Osteoblast (primary cell): Measurements from ENCODE around the gene MARCHF4. TPM values are rescaled to one million over a fixed set of nuclear protein-coding genes. Genes with fewer than 3 reads are reported as not detected.

ENCODE experiments used
- DNase-seq: peaks from one replicate; pipeline ENCODE4 v3.0.0; 2011; ENCODE audit warnings: low spot score, mixed read lengths; ENCODE audit not compliant: insufficient read length; ENCODE audit errors: missing footprints
- H2AFZ ChIP-seq: 2 replicates; pipeline ENCODE4 v1.6.0; 2011; ENCODE audit warnings: mild to moderate bottlenecking, low read length
- H3K27ac ChIP-seq: 2 replicates; pipeline ENCODE4 v1.5.1; 2011; ENCODE audit warnings: mild to moderate bottlenecking, low read depth, low read length, moderate library complexity
- H3K27me3 ChIP-seq: 2 replicates; pipeline ENCODE4 v1.6.0; 2012; ENCODE audit warnings: mild to moderate bottlenecking, control low read depth, inconsistent platforms, low read length, moderate library complexity; ENCODE audit not compliant: insufficient read depth
- H3K36me3 ChIP-seq: 2 replicates; pipeline ENCODE4 v1.5.1; 2011; ENCODE audit warnings: mild to moderate bottlenecking, low read length, control low read depth, moderate library complexity; ENCODE audit not compliant: insufficient read depth
- H3K4me1 ChIP-seq: 2 replicates; pipeline ENCODE4 v1.5.1; 2011; ENCODE audit warnings: mild to moderate bottlenecking, low read length, control low read depth, moderate library complexity; ENCODE audit not compliant: insufficient read depth
- H3K4me2 ChIP-seq: 2 replicates; pipeline ENCODE4 v1.6.0; 2011; ENCODE audit warnings: mild to moderate bottlenecking, low read length; ENCODE audit not compliant: insufficient read depth
- H3K4me3 ChIP-seq: fragments of 200-600 bp; sonication (generic); 3 replicates; pipeline ENCODE4 v1.5.1; 2012; ENCODE audit warnings: mild to moderate bottlenecking, low read length, inconsistent platforms; ENCODE audit not compliant: insufficient read depth
- H3K79me2 ChIP-seq: 2 replicates; pipeline ENCODE4 v1.6.0; 2012; ENCODE audit warnings: mild to moderate bottlenecking, low read length, control low read depth, inconsistent platforms; ENCODE audit not compliant: insufficient read depth
- H3K9me3 ChIP-seq: 2 replicates; pipeline ENCODE4 v1.5.1; 2011; ENCODE audit warnings: low read depth, low read length, control low read depth
- H4K20me1 ChIP-seq: 2 replicates; pipeline ENCODE4 v1.6.0; 2012; ENCODE audit warnings: mild to moderate bottlenecking, low read length, control low read depth; ENCODE audit not compliant: insufficient read depth
- CTCF ChIP-seq: IDR thresholded peaks from 2 replicates; pipeline ENCODE4 v1.5.1; 2011; ENCODE audit warnings: mild to moderate bottlenecking, low read depth, low read length, moderate library complexity; ENCODE audit errors: extremely low read depth
- small RNA-seq: library from RNA; depleted of rRNA; stranded (forward); fragments of <200 nt; gene quantifications from one replicate; pipeline ENCODE3, GENCODE V24; 2012
- total RNA-seq: library from RNA; depleted of rRNA; stranded (reverse); fragments of >200 nt; gene quantifications from 2 replicates; pipeline ENCODE4 v1.2.3, GENCODE V29; 2012

The MARCHF4 gene
- total RNA-seq, 1 donor: 0.72 TPM

- H3K27me3 ChIP-seq: no peaks in the 10 kb centered on the region
- H4K20me1 ChIP-seq: no peaks in the 10 kb centered on the region
- no peaks in the 10 kb centered on the region for H3K36me3 ChIP-seq
- H3K79me2 ChIP-seq: peaks cover 3% of the 10 kb centered on the region
- H3K4me1 ChIP-seq: peaks cover 5% of the 10 kb centered on the region
- no peak for DNase-seq
- no peak overlapping the region for H3K4me3 ChIP-seq
- H3K4me2 ChIP-seq: no peak overlapping the region
- H2AFZ ChIP-seq: no peak overlapping the region
- no peaks in the 10 kb centered on the region for H3K9me3 ChIP-seq
- no peak for TF ChIP-seq CTCF
- no peak overlapping the region for H3K27ac ChIP-seq
Measured at GRCh38 chr2:216335252-216335651, 37.0 kb downstream of the MARCHF4 start.

- Histone ChIP-seq H3K4me1 (no peaks in the 10 kb centered on the region), H2AFZ (no peak overlapping the region), H3K79me2 (peaks cover 4% of the 10 kb centered on the region), H4K20me1 (no peaks in the 10 kb centered on the region), H3K36me3 (no peaks in the 10 kb centered on the region), H3K27ac (no peak overlapping the region), H3K9me3 (no peaks in the 10 kb centered on the region), H3K27me3 (no peaks in the 10 kb centered on the region), H3K4me3 (no peak overlapping the region), H3K4me2 (no peak overlapping the region)
- peak; percentile 55 for TF ChIP-seq CTCF
- DNase-seq: no peak
Measured at GRCh38 chr2:216328347-216328746, 43.9 kb downstream of the MARCHF4 start.

GRCh38 chr2:216327447-216327935, 44.8 kb downstream of the MARCHF4 start:
- Histone ChIP-seq H3K27me3 (no peaks in the 10 kb centered on the region), H4K20me1 (no peaks in the 10 kb centered on the region), H2AFZ (no peak overlapping the region), H3K4me1 (no peaks in the 10 kb centered on the region), H3K4me3 (no peak overlapping the region), H3K27ac (no peak overlapping the region), H3K9me3 (no peaks in the 10 kb centered on the region), H3K79me2 (peaks cover 4% of the 10 kb centered on the region), H3K4me2 (no peak overlapping the region), H3K36me3 (no peaks in the 10 kb centered on the region)
- no peak for DNase-seq
- TF ChIP-seq CTCF: no peak

Small RNA genes within 50 kb of the gene (small RNA-seq; reads per million reads assigned to genes)
- not detected for gene RF00019

Other genes with a start within 250 kb of the MARCHF4 start
- gene SMARCAL1, start 40.0 kb upstream of the MARCHF4 start, total RNA-seq: 15.3 and 21.7 TPM in 2 replicates
- gene RPL37A, start 126.4 kb upstream of the MARCHF4 start, total RNA-seq: 869 and 994 TPM in 2 replicates